ENCODE data around the gene SLC6A13. TPM values are rescaled to one million over a fixed set of nuclear protein-coding genes. Genes with fewer than 3 reads are reported as not detected.

The SLC6A13 gene
- total RNA-seq, 1 experiment from 2014 or later: not detected

- H4K20me1 ChIP-seq (ENCODE audit: control insufficient read depth, insufficient read depth, insufficient read length): no peaks in the 10 kb centered on the region
- no peak overlapping the region for H2BK20ac ChIP-seq (ENCODE audit: low read depth, low read length, poor library complexity, severe bottlenecking)
- no peak overlapping the region for H3K4me2 ChIP-seq (ENCODE audit: insufficient read depth, insufficient read length, low read length)
- Mint-ChIP-seq H3K9me3 (peaks cover 5 to 7% of the 10 kb centered on the region in 2 experiments; a peak in 3 of 5 replicates), H3K27ac (no peak overlapping the region), H3K4me3 (no peak overlapping the region), H3K27me3 (ENCODE audit: low read depth) (peaks cover 39% of the 10 kb centered on the region), H3K4me1 (peaks cover 6 to 16% of the 10 kb centered on the region in 2 experiments; a peak in 2 of 4 replicates), H3K36me3 (ENCODE audit: insufficient read depth in 1 of 3, low read depth in 3 of 3) (peaks cover 0 to 2% (median 0%) of the 10 kb centered on the region in 3 experiments; a peak in 2 of 7 replicates)
- H3K14ac ChIP-seq (ENCODE audit: insufficient read depth, low read length): no peak overlapping the region
- no peak overlapping the region for H3K4ac ChIP-seq (ENCODE audit: low read depth, low read length)
- H2BK5ac ChIP-seq (ENCODE audit: insufficient read length, low read length): no peak overlapping the region
- no peaks in the 10 kb centered on the region for H3K4me1 ChIP-seq (ENCODE audit: insufficient read depth, low read length)
- H4K5ac ChIP-seq (ENCODE audit: insufficient read length, low read depth, low read length): no peak overlapping the region
- no peak overlapping the region for H2AFZ ChIP-seq (ENCODE audit: low read length)
- H3T11ph ChIP-seq (ENCODE audit: low read length): no peak overlapping the region
- no peak for TF ChIP-seq CTCF (conservative IDR thresholded peaks at IDR 0.05)
- H3K79me2 ChIP-seq (ENCODE audit: insufficient read depth, low read length): no peaks in the 10 kb centered on the region
- no peak overlapping the region for H3K18ac ChIP-seq (ENCODE audit: insufficient read length, low read depth, low read length)
- H3K79me1 ChIP-seq (ENCODE audit: insufficient read depth, low read depth, low read length, poor library complexity, severe bottlenecking): no peaks in the 10 kb centered on the region
- no peaks in the 10 kb centered on the region for H3K9me3 ChIP-seq (ENCODE audit: control insufficient read depth, low read depth, low read length)
- no peak overlapping the region for H3K27ac ChIP-seq (ENCODE audit: insufficient read length, low read depth, low read length)
- no peak overlapping the region for H3K9ac ChIP-seq (ENCODE audit: extremely low read depth, insufficient read length, low read length)
- H2AK5ac ChIP-seq (ENCODE audit: insufficient read length, low read length): no peak overlapping the region
- H4K91ac ChIP-seq (ENCODE audit: insufficient read length, low read depth, low read length): no peak overlapping the region
- H3K23ac ChIP-seq (ENCODE audit: insufficient read length, low read depth, low read length): no peak overlapping the region
- no peak for DNase-seq
- no peak overlapping the region for H2BK15ac ChIP-seq (ENCODE audit: low read depth, low read length)
- no peak overlapping the region for H4K8ac ChIP-seq (replicated peaks; ENCODE audit: insufficient read length, low read depth, low read length)
- H2BK12ac ChIP-seq (ENCODE audit: insufficient read length, low read depth, low read length): no peak overlapping the region
- no CpG with 5 or more reads among the region's 13 CpGs for WGBS (ENCODE audit: extremely low coverage, insufficient read length, low lambda C conversion rate)
- H3K56ac ChIP-seq (ENCODE audit: insufficient read length, low read depth, low read length): no peak overlapping the region
- H2BK120ac ChIP-seq (ENCODE audit: low read depth, low read length, poor library complexity, severe bottlenecking): no peak overlapping the region
- peaks cover 4% of the 10 kb centered on the region; the same call in 1 of the 2 replicates for H3K27me3 ChIP-seq (ENCODE audit: insufficient read depth, low read length)
- peaks cover 7% of the 10 kb centered on the region for H3K23me2 ChIP-seq (ENCODE audit: insufficient read length, low read depth, low read length, poor library complexity, severe bottlenecking)
Measured at GRCh38 chr12:184811-185575, 77.6 kb downstream of the SLC6A13 start.

All from H9 (cell line).